ENCODE data around the gene LIPI.
"Not testable (repeated sequence)": the region's sequence is repeated elsewhere in the genome, so short reads cannot be mapped to it uniquely, and the experiment has no call there.

The LIPI gene

GRCh38 chr21:14119038-14119437, 91.7 kb downstream of the LIPI start:
- no peak for DNase-seq

DNA sequence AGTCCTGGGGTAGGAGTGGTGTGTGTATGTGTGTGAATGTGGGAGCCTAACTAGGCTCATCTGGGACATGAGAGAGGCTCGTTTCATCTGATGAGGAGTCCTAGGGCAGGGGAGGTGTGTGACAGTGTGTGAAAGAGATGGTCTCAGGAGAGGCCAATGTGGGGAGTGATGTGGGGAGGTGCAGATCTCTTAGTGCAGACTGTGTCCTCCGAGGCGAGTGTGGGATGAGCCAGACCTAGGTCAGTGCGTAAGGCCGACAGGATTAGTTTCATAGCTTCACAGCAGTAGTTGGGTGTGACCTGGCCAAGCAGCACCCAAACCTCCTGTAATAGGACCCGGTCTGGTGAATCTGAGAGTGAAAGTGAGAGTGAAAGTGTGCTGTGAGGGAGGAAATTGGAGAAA, 94.7 kb downstream of the LIPI start:
- no peak for DNase-seq

DNA sequence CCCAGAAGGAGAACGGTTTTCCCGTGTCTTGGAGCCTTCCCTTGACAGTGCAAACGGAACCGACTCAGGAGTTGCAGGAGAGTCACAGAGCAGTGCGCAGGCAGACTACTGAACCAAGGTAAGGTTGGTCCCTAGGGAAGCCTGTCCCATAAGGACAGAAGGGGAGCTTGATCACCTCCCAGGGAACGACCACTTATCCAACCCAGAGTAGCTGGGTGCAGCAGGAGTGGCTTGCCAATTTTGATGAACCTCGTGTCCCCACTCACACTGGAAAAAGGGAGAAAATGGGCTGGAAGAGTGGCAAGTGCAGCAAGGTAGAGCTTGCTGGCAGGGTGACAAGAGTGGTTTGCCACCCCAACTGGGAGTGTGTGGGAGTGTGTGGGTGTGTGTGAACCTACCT, 95.1 kb downstream of the LIPI start:
- no peak for DNase-seq

DNA sequence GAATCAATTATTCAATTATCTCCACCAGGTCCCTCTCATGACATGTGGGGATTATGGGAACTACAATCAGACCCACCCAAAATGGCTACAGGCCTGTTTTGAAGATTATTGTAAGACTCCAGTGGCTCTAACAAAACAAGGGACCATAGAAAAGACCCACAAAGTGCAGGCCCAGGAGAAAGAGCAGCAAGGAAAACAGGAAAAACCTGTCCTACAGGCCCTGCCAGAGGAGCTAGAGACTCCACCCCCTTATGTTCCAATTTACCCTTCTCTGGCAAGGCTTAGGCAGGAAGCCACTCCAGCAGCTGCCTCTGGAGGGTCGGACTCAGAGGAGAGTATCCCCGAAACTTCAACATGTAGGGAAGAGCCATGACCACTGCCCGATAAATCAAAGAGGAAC, 96.5 kb downstream of the LIPI start:
- no peak for DNase-seq

DNA sequence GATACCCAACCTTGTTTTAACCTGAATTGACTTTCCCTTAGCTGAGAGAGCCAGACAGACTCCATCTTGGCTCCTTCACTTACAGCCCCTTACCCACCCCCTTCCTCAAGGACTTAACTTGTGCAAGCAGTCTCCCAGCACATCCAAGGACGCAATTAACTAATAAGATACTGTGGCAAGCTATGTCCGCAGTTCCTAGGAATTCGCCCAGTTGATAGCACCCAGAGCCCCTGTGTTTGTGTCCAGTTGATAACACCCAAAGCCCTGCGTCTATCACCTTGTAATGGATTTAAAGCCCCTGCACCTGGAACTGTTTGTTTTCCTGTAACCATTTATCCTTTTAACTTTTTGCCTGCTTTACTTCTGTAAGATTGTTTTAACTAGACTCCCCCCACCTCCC, 106.2 kb downstream of the LIPI start:
- DNase-seq, result not testable (repeated sequence)

- no peak for DNase-seq
These were observed 111.2 kb downstream of the LIPI start for GRCh38 chr21:14099570-14099969.

- no peak for DNase-seq
These were observed 112.8 kb downstream of the LIPI start for GRCh38 chr21:14097881-14098499.

DNA sequence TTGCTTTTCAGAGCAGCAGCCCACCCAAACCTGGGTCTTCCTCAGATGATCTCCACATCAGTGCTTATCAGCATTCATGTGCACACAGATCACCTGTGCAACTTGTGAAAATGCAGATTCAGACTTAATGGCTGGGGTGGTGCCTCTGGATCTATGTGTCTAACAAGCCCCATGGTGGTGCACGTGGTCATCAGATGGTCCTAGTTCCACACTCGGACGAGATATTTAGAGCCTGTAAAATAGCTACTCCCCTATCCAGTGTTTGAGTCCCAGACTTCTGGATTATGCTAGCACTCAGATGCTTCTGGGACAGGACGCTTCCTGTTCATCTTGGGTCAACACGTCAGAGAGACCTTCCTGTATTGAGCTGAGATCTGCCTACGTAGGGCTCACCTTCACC, 114.2 kb downstream of the LIPI start:
- DNase-seq, result no peak

- DNase-seq, result no peak
These were observed 114.6 kb downstream of the LIPI start for GRCh38 chr21:14096172-14096571.

- no peak for DNase-seq
These were observed 115.7 kb downstream of the LIPI start for GRCh38 chr21:14095056-14095455.

GRCh38 chr21:14092834-14093560, 117.8 kb downstream of the LIPI start:
- no peak for DNase-seq

GRCh38 chr21:14090184-14090583, 120.6 kb downstream of the LIPI start:
- DNase-seq, result peak in 1 of 56 donors; percentile 24

DNA sequence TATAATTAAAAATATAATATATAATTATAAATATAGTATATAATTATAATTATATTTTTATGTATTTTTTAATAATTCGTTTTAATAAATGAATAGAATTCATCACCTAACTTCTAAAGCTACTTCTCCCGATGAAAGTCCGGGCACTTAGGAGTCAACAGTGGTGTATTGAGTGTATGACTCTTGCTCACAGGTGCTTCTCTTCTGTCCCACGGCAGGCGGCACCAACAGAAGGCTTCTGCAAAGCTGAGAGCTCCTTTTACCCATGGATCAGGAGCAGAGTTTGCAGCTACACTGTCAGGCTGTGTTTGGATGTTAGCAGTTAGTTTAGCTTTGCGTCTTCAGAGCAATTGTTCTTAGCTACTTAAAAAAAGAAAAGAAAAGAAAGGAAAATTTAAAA, 122.4 kb downstream of the LIPI start:
- DNase-seq, result no peak

DNA sequence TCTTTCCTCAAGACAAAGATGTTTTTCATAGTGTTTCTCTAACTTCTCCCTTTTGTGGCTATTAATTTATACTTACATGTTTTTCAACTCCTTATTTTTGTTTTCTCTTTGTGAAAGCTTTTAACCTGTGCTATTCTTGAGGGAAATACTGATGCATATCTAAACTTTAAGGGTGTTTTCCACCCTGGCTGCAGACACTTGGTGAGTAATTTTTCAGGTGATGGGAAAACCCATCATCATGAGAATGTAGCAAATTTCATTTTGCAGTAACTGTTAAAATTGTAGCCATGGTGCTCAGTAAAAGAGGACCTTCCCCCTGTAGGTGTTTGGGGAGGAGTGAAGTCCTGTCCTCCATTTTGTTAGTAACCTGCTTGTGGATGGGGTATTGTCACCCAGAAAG, 124.2 kb downstream of the LIPI start:
- no peak for DNase-seq

DNA sequence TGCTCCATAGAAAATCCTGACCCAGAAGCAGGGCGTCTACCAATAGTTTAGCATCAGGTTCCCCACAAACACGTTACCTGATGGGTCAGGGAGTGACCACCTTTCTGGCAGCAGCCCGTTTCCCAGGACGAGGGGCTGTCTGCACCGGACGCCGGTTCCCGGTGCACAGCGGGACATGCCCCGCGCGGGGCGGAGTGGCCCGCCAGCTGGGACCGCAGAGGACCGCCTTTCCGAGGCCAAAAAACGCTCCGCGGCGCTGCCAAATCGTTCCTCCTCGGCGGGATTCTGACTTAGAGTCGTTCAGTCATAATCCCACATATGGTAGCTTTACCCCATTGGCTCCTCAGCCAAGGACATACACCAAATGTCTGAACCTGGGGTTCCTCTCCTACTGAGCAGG, 126.1 kb downstream of the LIPI start:
- DNase-seq, result no peak

DNA sequence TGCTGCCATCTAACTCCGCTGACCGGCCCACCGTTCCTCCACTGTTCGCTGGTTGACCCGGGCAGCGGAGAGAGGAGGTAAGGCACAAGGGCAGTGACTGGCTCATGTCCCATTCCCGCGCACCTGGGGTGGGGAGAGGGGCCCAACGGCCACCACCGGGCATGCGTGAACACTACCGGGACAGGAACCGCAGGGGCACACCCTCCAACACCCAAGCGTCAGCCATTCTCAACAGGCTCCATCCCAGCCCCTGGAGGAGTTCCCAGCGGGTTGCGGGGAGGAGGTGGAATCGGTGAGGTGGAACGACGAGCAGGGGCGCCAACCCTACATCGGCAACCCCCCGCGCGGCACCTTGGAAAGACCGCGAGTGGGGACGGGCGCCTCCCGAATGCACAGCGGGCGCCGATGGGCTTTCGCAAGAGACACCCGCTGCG, 126.7 kb downstream of the LIPI start:
- no peak for DNase-seq

- no peak for DNase-seq
These were observed 130.0 kb downstream of the LIPI start for GRCh38 chr21:14080764-14081096.

- no peak for DNase-seq
These were observed 130.6 kb downstream of the LIPI start for GRCh38 chr21:14080040-14080763.

GRCh38 chr21:14078746-14079375, 131.9 kb downstream of the LIPI start:
- no peak for DNase-seq

DNA sequence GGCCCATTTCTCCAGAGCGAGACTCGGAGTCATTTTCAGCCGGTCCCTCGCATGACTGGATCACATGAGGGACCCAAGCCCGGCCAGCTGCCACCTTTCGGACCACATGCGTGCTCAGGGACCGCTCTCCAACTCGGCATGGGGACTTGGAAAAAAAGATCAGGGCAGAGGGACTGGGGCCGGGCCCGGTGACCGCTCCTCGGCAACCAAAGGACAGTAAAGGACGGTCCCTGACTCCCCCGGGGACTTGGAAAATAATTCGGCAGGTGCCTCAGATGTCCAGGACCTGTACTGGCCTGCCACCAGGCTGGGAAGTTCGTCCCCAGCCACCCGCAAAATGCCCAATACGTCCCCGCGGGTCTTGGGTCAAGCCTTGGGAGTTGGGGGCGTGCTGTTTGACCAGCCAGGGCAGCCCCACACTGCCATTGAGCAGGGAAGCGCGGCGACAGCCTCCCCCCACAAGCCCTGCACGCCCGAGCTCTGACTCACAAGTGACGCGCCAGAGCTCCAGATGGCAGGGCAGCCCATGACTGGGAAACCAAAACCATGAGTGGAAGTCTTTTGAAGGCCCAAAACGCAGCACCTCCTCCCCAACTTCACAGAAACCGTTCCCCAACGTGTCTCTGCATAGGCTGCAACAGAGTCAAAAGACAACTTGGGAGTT, 134.5 kb downstream of the LIPI start:
- DNase-seq, result peak in 1 of 56 donors; percentile 15

DNA sequence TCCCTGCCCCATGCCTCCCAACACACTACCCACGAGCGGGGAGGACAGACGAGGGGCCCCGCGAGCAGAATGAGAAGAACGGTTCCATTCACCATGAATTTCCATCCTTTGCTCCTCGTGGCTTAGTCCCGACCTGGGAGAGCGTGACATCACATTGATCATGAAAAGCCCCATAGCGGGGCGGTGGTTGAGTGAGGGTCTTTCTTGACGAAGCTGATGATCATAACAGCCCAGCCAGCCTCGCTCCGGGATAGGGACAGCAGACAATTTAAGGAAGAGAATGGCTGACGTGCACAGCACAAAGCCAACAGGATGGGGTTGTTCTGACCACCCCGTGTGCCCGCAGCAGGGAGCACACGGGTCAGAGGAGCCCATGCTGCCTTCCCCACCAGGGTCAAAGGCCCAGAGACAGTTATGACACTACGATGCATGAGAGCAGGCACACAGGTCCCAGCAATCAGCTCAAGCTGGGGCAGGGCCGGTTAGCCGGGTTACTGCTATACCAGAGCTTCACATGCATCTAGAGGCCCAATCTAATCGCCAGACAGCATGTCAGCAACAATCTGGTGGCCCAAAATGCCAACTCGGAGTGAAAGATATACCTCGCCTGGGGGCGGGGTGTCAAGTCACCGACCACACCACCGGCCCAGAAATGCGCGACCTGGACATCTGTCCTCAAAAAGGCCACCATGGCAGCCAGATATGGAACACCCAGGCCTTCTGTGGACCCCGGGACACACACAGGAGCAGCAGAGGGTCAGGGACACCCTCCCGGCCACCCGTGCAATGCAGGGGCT, 135.2 kb downstream of the LIPI start:
- no peak for DNase-seq

Data from amygdala (tissue), 56 donors.